ENCODE data around the gene BCHE.

DNA sequence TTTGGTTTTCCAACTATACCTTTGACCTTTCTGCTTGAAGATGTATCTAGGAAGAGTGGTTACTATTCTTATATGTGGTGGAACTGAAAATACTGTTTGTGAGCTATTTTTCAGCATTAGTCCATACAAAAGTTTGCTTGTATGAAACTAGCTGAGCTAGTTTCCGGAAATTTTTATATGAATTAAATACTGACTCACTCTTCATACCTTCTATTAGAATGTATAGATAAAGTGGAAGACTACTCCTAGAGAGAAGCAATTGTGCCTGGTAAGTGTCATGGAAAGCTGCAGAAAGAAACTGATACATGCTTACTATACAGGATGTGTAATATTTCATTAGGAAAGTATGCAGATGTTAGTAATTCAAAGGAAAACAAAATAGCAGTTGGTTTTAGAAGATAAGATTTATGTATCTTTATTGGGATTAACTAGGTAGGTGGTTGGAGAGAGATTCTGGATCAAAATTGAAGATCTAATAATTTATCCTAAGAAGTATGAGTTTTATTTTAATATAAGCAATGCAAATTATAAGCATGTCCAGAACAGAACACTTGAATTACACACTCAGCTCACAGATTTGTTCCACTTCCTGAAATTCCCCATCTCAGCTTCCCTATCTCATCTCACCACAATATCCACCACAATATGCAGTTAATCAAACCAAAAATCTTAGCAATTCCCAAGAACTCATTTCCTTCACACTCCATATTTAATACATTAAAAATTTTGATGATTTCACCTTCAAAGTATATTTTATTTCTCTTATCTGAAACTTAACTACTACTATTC lies 82.8 kb downstream of the BCHE start:
- TF ChIP-seq POLR2AphosphoS5 (IDR thresholded peaks at IDR 0.05), result no peak
- TF ChIP-seq, protein P1, sequence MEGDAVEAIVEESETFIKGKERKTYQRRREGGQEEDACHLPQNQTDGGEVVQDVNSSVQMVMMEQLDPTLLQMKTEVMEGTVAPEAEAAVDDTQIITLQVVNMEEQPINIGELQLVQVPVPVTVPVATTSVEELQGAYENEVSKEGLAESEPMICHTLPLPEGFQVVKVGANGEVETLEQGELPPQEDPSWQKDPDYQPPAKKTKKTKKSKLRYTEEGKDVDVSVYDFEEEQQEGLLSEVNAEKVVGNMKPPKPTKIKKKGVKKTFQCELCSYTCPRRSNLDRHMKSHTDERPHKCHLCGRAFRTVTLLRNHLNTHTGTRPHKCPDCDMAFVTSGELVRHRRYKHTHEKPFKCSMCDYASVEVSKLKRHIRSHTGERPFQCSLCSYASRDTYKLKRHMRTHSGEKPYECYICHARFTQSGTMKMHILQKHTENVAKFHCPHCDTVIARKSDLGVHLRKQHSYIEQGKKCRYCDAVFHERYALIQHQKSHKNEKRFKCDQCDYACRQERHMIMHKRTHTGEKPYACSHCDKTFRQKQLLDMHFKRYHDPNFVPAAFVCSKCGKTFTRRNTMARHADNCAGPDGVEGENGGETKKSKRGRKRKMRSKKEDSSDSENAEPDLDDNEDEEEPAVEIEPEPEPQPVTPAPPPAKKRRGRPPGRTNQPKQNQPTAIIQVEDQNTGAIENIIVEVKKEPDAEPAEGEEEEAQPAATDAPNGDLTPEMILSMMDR (IDR thresholded peaks at IDR 0.05), result no peak
- no peak for TF ChIP-seq POLR2A (IDR thresholded peaks at IDR 0.05)
